Activated naive CD8-positive, alpha-beta T cell treated with anti-CD3 and anti-CD28 coated beads, Interleukin-2, amount 10 ng/mL, durations not matched to agents 7 days and 5 days (primary cell): Measurements from ENCODE around the gene C12orf43. TPM values are rescaled to one million over a fixed set of nuclear protein-coding genes. Genes with fewer than 3 reads are reported as not detected.

Experiments
- ATAC-seq: fragments of 150-1000 bp; cut with Tn5 transposase; one replicate; pipeline ENCODE4 v1.10.0; 2021; ENCODE audit warnings: low read depth, moderate library complexity
- POLR2A ChIA-PET: fragments of 350-600 bp; sonication (Branson Sonifier 250); formaldehyde crosslinking; loops from one replicate; lab custom pipeline; 2021; ENCODE audit warnings: antibody characterized with exemption; lab: Charles Lee
- DNase-seq: peaks from one replicate; pipeline ENCODE4 v3.0.0; 2021
- H3K27ac Mint-ChIP-seq: one replicate; pipeline ENCODE4 v1.8.0; 2022; ENCODE audit warnings: mild to moderate bottlenecking, mixed read lengths
- H3K27me3 Mint-ChIP-seq: one replicate; pipeline ENCODE4 v1.8.0; 2022; ENCODE audit warnings: mild to moderate bottlenecking, moderate library complexity, mixed read lengths
- H3K36me3 Mint-ChIP-seq: one replicate; pipeline ENCODE4 v1.8.0; 2021; ENCODE audit warnings: mild to moderate bottlenecking, mixed read lengths
- H3K4me1 Mint-ChIP-seq: one replicate; pipeline ENCODE4 v1.8.0; 2021; ENCODE audit warnings: mixed read lengths
- H3K4me3 Mint-ChIP-seq: one replicate; pipeline ENCODE4 v1.8.0; 2022; ENCODE audit warnings: mild to moderate bottlenecking, moderate library complexity, mixed read lengths
- H3K9me3 Mint-ChIP-seq: one replicate; pipeline ENCODE4 v1.8.0; 2021; ENCODE audit warnings: mixed read lengths
- total RNA-seq, 2 experiments: library from RNA; stranded (reverse); gene quantifications; one replicate each; pipeline ENCODE4 v1.2.3, GENCODE V29; 2021

The C12orf43 gene
- total RNA-seq, 2 experiments from 2014 or later = 15.7 to 16.1 TPM

GRCh38 chr12:120990487-120991055 is 25.7 kb downstream of the C12orf43 start:
- no peaks in the 10 kb centered on the region for H3K4me1 Mint-ChIP-seq
- H3K4me3 Mint-ChIP-seq = no peak overlapping the region
- H3K27ac Mint-ChIP-seq = no peak overlapping the region
- ATAC-seq (no peak), DNase-seq (no peak)
- H3K27me3 Mint-ChIP-seq = peaks cover 21% of the 10 kb centered on the region
- peaks cover 3% of the 10 kb centered on the region for H3K9me3 Mint-ChIP-seq
- POLR2A ChIA-PET = no interaction called here
- H3K36me3 Mint-ChIP-seq = no peaks in the 10 kb centered on the region

- ATAC-seq (no peak), DNase-seq (no peak)
- peaks cover 16% of the 10 kb centered on the region for H3K27me3 Mint-ChIP-seq
- no peaks in the 10 kb centered on the region for H3K36me3 Mint-ChIP-seq
- POLR2A ChIA-PET = no interaction called here
- H3K4me3 Mint-ChIP-seq = no peak overlapping the region
- H3K27ac Mint-ChIP-seq = no peak overlapping the region
- H3K9me3 Mint-ChIP-seq = peaks cover 3% of the 10 kb centered on the region
- no peaks in the 10 kb centered on the region for H3K4me1 Mint-ChIP-seq
These were observed 26.6 kb downstream of the C12orf43 start for GRCh38 chr12:120989687-120990086.

GRCh38 chr12:120988658-120989057 is 27.6 kb downstream of the C12orf43 start:
- POLR2A ChIA-PET = no interaction called here
- no peak overlapping the region for H3K4me3 Mint-ChIP-seq
- no peak for ATAC-seq

GRCh38 chr12:120988234-120988633 is 28.1 kb downstream of the C12orf43 start:
- DNase-seq (no peak), ATAC-seq (no peak)
- POLR2A ChIA-PET = no interaction called here
- Mint-ChIP-seq H3K27ac (no peak overlapping the region), H3K4me3 (no peak overlapping the region), H3K4me1 (peaks cover 3% of the 10 kb centered on the region), H3K9me3 (peaks cover 3% of the 10 kb centered on the region), H3K27me3 (peaks cover 17% of the 10 kb centered on the region), H3K36me3 (no peaks in the 10 kb centered on the region)

More at GRCh38 chr12:120988658-120989057, 27.6 kb downstream of the C12orf43 start:
- Mint-ChIP-seq H3K27ac (no peak overlapping the region), H3K36me3 (no peaks in the 10 kb centered on the region), H3K9me3 (peaks cover 3% of the 10 kb centered on the region), H3K27me3 (peaks cover 18% of the 10 kb centered on the region), H3K4me1 (peaks cover 2% of the 10 kb centered on the region)
- DNase-seq = no peak

- ATAC-seq (no peak), DNase-seq (no peak)
- peaks cover 3% of the 10 kb centered on the region for H3K9me3 Mint-ChIP-seq
- POLR2A ChIA-PET = interaction anchor here (1.0 kb wide), 1 partner anchor 14 kb away, joined by 3 read pairs; no protein-coding TSS in a partner anchor
- H3K36me3 Mint-ChIP-seq = no peaks in the 10 kb centered on the region
- no peak overlapping the region for H3K4me3 Mint-ChIP-seq
- H3K4me1 Mint-ChIP-seq = peaks cover 4% of the 10 kb centered on the region
- H3K27ac Mint-ChIP-seq = no peak overlapping the region
- H3K27me3 Mint-ChIP-seq = peaks cover 2% of the 10 kb centered on the region
These were observed 31.9 kb downstream of the C12orf43 start for GRCh38 chr12:120984351-120984898.

GRCh38 chr12:120983759-120984158 is 32.5 kb downstream of the C12orf43 start:
- H3K4me1 Mint-ChIP-seq = peaks cover 4% of the 10 kb centered on the region
- peaks cover 3% of the 10 kb centered on the region for H3K9me3 Mint-ChIP-seq
- ATAC-seq = no peak

GRCh38 chr12:120982659-120983058 is 33.6 kb downstream of the C12orf43 start:
- Mint-ChIP-seq H3K4me3 (no peak overlapping the region), H3K27ac (no peak overlapping the region), H3K27me3 (peaks cover 2% of the 10 kb centered on the region), H3K36me3 (no peaks in the 10 kb centered on the region), H3K9me3 (no peaks in the 10 kb centered on the region), H3K4me1 (peaks cover 4% of the 10 kb centered on the region)
- POLR2A ChIA-PET = no interaction called here
- no peak for DNase-seq
- ATAC-seq = no peak

More at GRCh38 chr12:120983759-120984158, 32.5 kb downstream of the C12orf43 start:
- H3K4me3 Mint-ChIP-seq = no peak overlapping the region
- no peaks in the 10 kb centered on the region for H3K36me3 Mint-ChIP-seq
- no peak for DNase-seq
- no peak overlapping the region for H3K27ac Mint-ChIP-seq
- H3K27me3 Mint-ChIP-seq = peaks cover 2% of the 10 kb centered on the region
- POLR2A ChIA-PET = no interaction called here

- no peak for ATAC-seq
- no peak for DNase-seq
- Mint-ChIP-seq H3K4me1 (peaks cover 4% of the 10 kb centered on the region), H3K27ac (no peak overlapping the region), H3K36me3 (no peaks in the 10 kb centered on the region), H3K4me3 (no peak overlapping the region), H3K9me3 (no peaks in the 10 kb centered on the region), H3K27me3 (peaks cover 2% of the 10 kb centered on the region)
- POLR2A ChIA-PET = no interaction called here
These were observed 34.8 kb downstream of the C12orf43 start for GRCh38 chr12:120981407-120981941.

- POLR2A ChIA-PET = no interaction called here
- no peak overlapping the region for H3K27ac Mint-ChIP-seq
These were observed 35.4 kb downstream of the C12orf43 start for GRCh38 chr12:120980800-120981368.

GRCh38 chr12:120979862-120980696 is 36.2 kb downstream of the C12orf43 start:
- POLR2A ChIA-PET = no interaction called here
- Mint-ChIP-seq H3K36me3 (no peaks in the 10 kb centered on the region), H3K27me3 (peaks cover 2% of the 10 kb centered on the region), H3K9me3 (no peaks in the 10 kb centered on the region), H3K4me1 (peaks cover 4% of the 10 kb centered on the region), H3K27ac (no peak overlapping the region), H3K4me3 (no peak overlapping the region)
- no peak for ATAC-seq
- DNase-seq = no peak

More at GRCh38 chr12:120980800-120981368, 35.4 kb downstream of the C12orf43 start:
- no peaks in the 10 kb centered on the region for H3K9me3 Mint-ChIP-seq
- H3K27me3 Mint-ChIP-seq = peaks cover 2% of the 10 kb centered on the region
- DNase-seq (no peak), ATAC-seq (no peak)
- H3K4me3 Mint-ChIP-seq = no peak overlapping the region
- H3K36me3 Mint-ChIP-seq = no peaks in the 10 kb centered on the region
- H3K4me1 Mint-ChIP-seq = peaks cover 4% of the 10 kb centered on the region

- H3K4me1 Mint-ChIP-seq = peaks cover 4% of the 10 kb centered on the region
- ATAC-seq (no peak), DNase-seq (no peak)
- peaks cover 1% of the 10 kb centered on the region for H3K27me3 Mint-ChIP-seq
- no peak overlapping the region for H3K27ac Mint-ChIP-seq
- H3K36me3 Mint-ChIP-seq = no peaks in the 10 kb centered on the region
- no peak overlapping the region for H3K4me3 Mint-ChIP-seq
- POLR2A ChIA-PET = no interaction called here
- no peaks in the 10 kb centered on the region for H3K9me3 Mint-ChIP-seq
These were observed 36.9 kb downstream of the C12orf43 start for GRCh38 chr12:120979220-120979861.

GRCh38 chr12:120978296-120979219 is 37.7 kb downstream of the C12orf43 start, which contains the start of gene HNF1A:
HNF1A (plus strand) TSS chr12:120978543; CDS start chr12:120978769, 226 bp downstream.
- no peak within 1 kb of the TSS for H3K4me3 Mint-ChIP-seq
- ATAC-seq = no peak
- DNase-seq = no peak
- H3K36me3 Mint-ChIP-seq = no peaks in the 10 kb centered on the region
- H3K27me3 Mint-ChIP-seq = no peaks in the 10 kb centered on the region
- no peaks in the 10 kb centered on the region for H3K9me3 Mint-ChIP-seq
- H3K4me1 Mint-ChIP-seq = peaks cover 1% of the 10 kb centered on the region
- POLR2A ChIA-PET = no interaction called here
- no peak within 1 kb of the TSS for H3K27ac Mint-ChIP-seq
